Stimulated activated naive CD4-positive, alpha-beta T cell (primary cell): ENCODE data around the gene COQ8A.
"Not testable (repeated sequence)": the region's sequence is repeated elsewhere in the genome, so short reads cannot be mapped to it uniquely, and the experiment has no call there.

Experiments
- DNase-seq, 6 experiments: peaks; one replicate each; lab custom pipeline; 2025; lab: John Stamatoyannopoulos, UW

The COQ8A gene

GRCh38 chr1:226985839-226986463 lies 45.9 kb downstream of the COQ8A start:
- no peak for DNase-seq

GRCh38 chr1:226986496-226987178 lies 46.5 kb downstream of the COQ8A start:
- DNase-seq, result no peak

GRCh38 chr1:226987179-226987536 lies 47.1 kb downstream of the COQ8A start:
- no peak for DNase-seq

DNA sequence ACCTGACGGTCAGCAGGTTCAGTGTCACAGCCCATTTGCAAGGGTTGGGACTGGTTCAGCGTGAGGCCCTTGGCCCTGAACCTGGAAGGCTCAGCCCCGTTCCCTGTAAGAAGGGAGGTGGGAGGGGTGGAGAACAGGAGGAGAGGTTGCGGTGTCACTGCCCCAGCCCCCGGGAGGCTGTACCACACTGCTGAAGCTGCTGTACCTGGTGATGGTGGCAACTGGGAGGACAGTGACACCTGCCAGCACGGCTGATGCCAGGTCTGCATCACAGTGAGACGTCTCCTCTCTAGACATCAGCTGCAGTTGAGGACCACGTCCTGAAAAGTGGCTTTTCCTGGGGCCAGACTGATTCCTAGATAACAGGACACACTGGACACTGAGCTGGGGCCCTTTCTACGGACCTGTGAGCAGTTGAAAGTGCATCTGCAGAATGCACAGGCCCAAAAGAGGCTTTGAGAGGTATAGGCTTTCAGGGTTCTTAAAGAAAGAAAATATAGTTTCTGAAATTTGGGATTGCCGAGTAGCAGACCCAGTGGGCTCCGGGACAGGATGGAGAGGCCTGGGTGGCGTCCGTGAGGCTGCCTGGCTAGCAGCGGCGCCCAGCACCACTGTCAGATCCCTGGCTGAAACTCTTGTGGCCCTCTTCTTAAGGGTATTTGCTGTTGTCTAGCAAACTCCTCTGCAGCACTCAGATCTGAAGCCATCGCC lies 47.7 kb downstream of the COQ8A start:
- DNase-seq, result no peak

GRCh38 chr1:226988334-226988666 lies 48.2 kb downstream of the COQ8A start:
- DNase-seq, result no peak

- DNase-seq, result no peak
These were observed 49.2 kb downstream of the COQ8A start for GRCh38 chr1:226989085-226989920.

GRCh38 chr1:226990133-226990716 lies 50.1 kb downstream of the COQ8A start:
- DNase-seq, result peak in 1 of 6 experiments; percentile 16

DNA sequence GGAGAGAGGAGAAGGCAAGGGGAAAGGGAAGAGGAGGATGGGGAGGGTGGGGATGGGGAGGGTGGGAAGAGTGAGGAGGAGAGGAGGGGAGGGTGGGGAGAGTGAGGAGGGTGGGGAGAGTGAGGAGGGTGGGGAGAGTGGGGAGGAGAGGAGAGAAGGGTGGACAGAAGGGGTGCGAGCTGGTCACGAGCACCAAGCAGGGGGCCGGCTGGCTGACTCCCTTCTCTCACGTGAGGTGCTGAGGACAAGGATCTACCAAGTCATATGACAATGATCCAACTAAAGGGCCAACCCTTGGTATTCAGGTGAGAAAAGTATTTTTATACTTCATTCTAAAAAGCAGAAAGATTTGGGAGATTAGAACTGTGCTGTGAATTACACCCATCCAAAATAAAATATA lies 51.8 kb downstream of the COQ8A start:
- no peak for DNase-seq

GRCh38 chr1:226993814-226994585 lies 53.9 kb downstream of the COQ8A start:
- no peak for DNase-seq

DNA sequence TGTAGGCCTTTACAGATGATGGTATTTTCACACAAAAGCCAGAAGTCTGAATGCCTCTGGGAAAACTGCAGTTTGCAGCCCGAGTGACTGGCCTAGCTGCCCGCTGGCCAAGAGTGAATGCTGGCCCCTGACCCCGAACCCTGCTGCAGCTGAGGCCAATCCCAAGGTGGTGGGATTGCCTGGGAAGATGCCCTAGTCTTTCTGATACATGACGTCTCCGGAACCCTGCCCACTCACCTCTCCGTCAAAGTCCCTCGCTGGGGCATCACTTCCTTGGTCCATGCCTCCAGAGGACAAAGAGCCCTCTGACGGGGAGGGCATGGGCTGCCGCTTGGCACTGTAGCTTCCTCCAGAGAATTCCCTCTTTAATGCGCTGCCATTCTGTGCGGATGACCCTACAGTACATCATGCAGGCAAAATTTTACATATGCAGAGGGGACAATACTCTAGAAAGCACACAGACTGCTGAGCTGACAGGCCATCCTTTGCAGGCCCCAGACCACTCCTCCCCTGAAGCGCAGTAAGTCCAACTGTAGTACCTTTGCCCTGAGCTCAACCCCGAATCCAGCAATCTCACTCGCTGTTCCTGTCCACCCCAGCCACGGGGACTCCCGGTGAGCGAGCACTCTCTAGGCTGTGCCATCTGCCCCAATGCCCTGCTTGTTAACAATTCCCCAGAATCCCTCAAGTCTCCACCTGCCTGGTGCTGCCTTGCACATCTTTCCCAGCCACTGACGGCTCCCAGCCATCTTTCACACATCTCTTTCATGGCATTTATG lies 54.7 kb downstream of the COQ8A start:
- no peak for DNase-seq

DNA sequence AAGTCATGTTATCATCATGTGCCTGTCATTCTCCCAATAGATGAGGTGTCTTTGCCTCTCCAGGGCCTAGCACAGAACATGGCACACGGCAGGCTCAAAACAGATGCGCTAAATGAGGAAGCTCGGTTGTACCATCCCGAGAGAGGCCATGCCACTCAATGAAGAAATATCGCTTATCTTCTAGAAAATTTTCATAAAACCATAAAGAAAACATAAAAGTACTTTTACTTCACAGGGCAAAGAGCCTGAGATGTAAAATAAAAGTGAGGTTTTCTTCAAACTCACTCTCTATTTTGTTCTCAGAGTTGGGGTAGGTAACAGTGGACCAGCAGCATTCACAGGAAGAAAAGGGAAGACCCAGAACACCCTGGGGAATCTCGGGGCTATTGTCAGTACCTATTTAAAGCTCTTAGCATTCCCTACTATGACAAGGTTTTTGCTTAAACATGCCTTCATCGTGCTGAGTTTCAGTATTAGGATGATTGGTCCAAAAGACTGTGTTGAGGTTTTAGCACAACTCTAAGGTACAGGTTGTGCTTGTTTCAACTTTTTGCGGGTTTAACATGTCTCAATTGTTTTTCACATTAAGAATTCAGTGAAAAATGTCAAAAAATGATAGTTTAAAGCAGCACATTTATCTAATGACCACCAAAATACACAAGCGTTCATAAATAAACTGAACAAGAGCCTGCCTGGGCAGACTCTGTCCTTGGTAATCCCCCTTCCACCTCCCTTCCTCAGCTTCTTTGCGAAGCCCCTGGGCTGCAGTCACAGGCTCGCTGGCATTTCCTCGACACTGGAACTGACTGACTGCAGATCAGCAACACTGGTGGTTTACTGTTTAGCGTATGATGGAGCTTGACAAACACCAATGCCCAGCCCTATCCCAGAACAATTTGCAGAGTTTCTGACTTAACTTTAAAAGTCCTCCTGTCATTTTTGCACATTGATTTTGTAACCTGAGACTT lies 55.6 kb downstream of the COQ8A start:
- no peak for DNase-seq

- not testable (repeated sequence) for DNase-seq
These were observed 59.5 kb downstream of the COQ8A start for GRCh38 chr1:226999579-226999978.

DNA sequence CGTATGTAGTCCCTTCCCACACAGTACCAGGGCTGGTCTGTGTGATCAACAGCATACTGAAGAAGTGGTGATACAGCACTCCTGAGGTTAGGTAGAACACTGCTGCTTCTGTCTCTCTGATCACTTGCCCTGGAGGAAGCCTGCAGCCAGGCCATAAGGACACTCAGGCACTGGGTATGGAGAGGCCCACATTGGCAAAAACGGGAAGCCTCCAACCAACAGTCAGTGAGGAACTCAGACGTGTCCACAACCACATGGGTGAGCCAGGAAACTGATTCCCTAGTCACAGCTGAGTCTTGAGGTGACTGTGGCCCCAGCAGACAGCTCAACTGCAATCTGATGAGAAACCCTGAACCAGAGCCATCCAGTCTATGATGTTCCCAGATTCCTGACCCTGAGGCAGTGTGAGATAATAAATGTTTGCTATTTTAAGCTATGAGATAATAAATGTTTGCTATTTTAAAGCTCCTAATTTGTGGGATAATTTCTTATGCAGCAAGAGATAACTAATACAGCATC lies 62.5 kb downstream of the COQ8A start:
- no peak for DNase-seq

GRCh38 chr1:227003165-227003564 lies 63.1 kb downstream of the COQ8A start:
- DNase-seq, result no peak

DNA sequence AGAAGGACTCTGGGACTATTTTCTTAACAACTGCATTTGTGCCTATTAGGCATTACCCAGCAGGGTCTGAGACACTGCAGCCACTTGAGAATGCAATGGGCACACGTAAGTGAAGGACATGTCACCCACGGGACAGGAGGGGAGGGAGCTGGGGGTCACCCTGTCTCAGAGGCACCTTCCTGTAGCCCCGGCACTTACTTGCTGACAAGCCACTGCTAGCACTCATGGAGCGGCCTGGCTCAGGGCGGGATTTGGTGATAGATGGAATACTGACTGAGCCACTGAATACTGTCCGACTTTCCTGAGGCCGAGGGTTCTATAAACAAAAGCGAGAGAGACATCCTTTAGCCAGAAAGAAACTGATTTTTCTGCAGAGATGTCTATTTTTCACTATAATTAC lies 64.7 kb downstream of the COQ8A start:
- DNase-seq, result no peak

DNA sequence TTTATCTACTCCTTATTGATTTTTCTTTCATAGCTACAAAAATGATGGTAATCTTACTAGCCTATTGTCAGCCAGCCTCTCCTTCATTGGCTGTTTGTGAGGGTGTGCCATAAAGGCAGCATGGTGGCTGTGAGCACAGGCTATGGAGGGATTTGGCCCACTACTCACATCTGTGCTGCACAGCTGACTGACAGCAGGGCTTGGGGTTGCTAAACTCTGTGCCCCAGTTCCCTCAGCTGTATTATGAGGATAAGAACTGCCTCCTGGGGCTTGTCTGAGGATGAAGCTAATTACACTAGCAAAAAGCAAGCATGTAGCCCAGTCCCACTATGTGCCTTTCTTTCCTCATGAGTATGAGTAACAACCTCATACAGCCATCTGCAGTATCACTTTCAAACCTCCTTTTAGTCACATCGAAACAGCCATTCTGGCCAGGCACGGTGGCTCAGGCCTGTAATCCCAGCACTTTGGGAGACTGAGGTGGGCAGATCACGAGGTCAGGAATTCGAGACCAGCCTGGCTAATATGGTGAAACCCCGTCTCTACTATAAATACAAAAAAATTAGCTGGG lies 66.2 kb downstream of the COQ8A start:
- no peak for DNase-seq

- DNase-seq, result no peak
These were observed 69.8 kb downstream of the COQ8A start for GRCh38 chr1:227009937-227010336.

GRCh38 chr1:227010645-227011044 lies 70.6 kb downstream of the COQ8A start:
- DNase-seq, result no peak

GRCh38 chr1:227016990-227017389 lies 76.9 kb downstream of the COQ8A start:
- DNase-seq, result no peak
